Liver (tissue), 9 donors: ENCODE results near the gene TMEM116. TPM values are rescaled to one million over a fixed set of nuclear protein-coding genes. Genes with fewer than 3 reads are reported as not detected.

Experiments used
- DNase-seq: peaks from one replicate; pipeline ENCODE4 v3.0.0-alpha.2; 2017; ENCODE audit warnings: low spot score
- H3K27ac ChIP-seq, 2 donors: one replicate each; pipeline ENCODE4 v1.7.0; 2013; ENCODE audit warnings: inconsistent platforms in 2 of 2, low read length in 2 of 2, control low read depth in 1 of 2, low read depth in 1 of 2, mild to moderate bottlenecking in 1 of 2
- H3K27me3 ChIP-seq, 4 donors: one replicate each; pipeline versions ENCODE4 v1.6.1 to v1.7.0; 2013; ENCODE audit warnings: low read length in 3 of 4, inconsistent platforms in 1 of 4, mild to moderate bottlenecking in 1 of 4, moderate library complexity in 1 of 4; ENCODE audit not compliant: control insufficient read depth in 4 of 4, insufficient read depth in 4 of 4
- H3K36me3 ChIP-seq, 4 donors: one replicate each; pipeline versions ENCODE4 v1.6.1 to v1.7.0; 2013; ENCODE audit warnings: low read length in 3 of 4, mild to moderate bottlenecking in 3 of 4, low read depth in 1 of 4, moderate library complexity in 1 of 4; ENCODE audit not compliant: control insufficient read depth in 4 of 4, insufficient read depth in 3 of 4
- H3K4me1 ChIP-seq, 4 donors: one replicate each; pipeline versions ENCODE4 v1.6.1 to v1.7.0; 2013; ENCODE audit warnings: low read length in 3 of 4, mild to moderate bottlenecking in 3 of 4, moderate library complexity in 1 of 4; ENCODE audit not compliant: control insufficient read depth in 4 of 4, insufficient read depth in 4 of 4
- H3K4me3 ChIP-seq, 3 donors: one replicate each; pipeline versions ENCODE4 v1.6.1 to v1.7.0; 2013; ENCODE audit warnings: low read length in 3 of 3, control low read depth in 1 of 3, low read depth in 1 of 3, mild to moderate bottlenecking in 1 of 3
- H3K9ac ChIP-seq, 2 donors: one replicate each; pipeline ENCODE4 v1.7.0; 2013; ENCODE audit warnings: low read length in 2 of 2, mild to moderate bottlenecking in 2 of 2, moderate library complexity in 2 of 2, control low read depth in 1 of 2, low read depth in 1 of 2
- H3K9me3 ChIP-seq, 4 donors: one replicate each; pipeline versions ENCODE4 v1.6.1 to v1.7.0; 2013; ENCODE audit warnings: low read length in 3 of 4; ENCODE audit not compliant: control insufficient read depth in 4 of 4
- ATF3 ChIP-seq: IDR thresholded peaks from 2 replicates; pipeline ENCODE4 v1.6.1; 2016; ENCODE audit warnings: antibody characterized with exemption
- FOXA1 ChIP-seq: IDR thresholded peaks from 2 replicates; pipeline ENCODE4 v1.6.1; 2016; ENCODE audit warnings: antibody characterized with exemption
- GABPA ChIP-seq, 2 donors: IDR thresholded peaks in 1 of 2; conservative IDR thresholded peaks in 1 of 2; 2 replicates each; pipeline ENCODE4 v1.6.1; 2016; ENCODE audit warnings: antibody characterized with exemption in 2 of 2, mild to moderate bottlenecking in 1 of 2, moderate library complexity in 1 of 2
- HNF4G ChIP-seq: IDR thresholded peaks from 2 replicates; pipeline ENCODE4 v1.6.1; 2016; ENCODE audit warnings: antibody characterized with exemption
- MAX ChIP-seq: IDR thresholded peaks from 2 replicates; pipeline ENCODE4 v1.6.1; 2016; ENCODE audit warnings: antibody characterized with exemption
- NR2F2 ChIP-seq: IDR thresholded peaks from 2 replicates; pipeline ENCODE4 v1.6.1; 2016; ENCODE audit warnings: antibody characterized with exemption
- RAD21 ChIP-seq, 2 donors: IDR thresholded peaks; 2 replicates each; pipeline ENCODE4 v1.6.1; 2016; ENCODE audit warnings: antibody characterized with exemption in 2 of 2, mild to moderate bottlenecking in 2 of 2
- REST ChIP-seq: IDR thresholded peaks from 2 replicates; pipeline ENCODE4 v1.6.1; 2016; ENCODE audit warnings: antibody characterized with exemption, mild to moderate bottlenecking
- RXRA ChIP-seq, 2 donors: IDR thresholded peaks; 2 replicates each; pipeline ENCODE4 v1.6.1; 2017 to 2018; ENCODE audit warnings: antibody characterized with exemption in 2 of 2, mild to moderate bottlenecking in 1 of 2
- TAF1 ChIP-seq: conservative IDR thresholded peaks from 2 replicates; pipeline ENCODE4 v1.6.1; 2016; ENCODE audit warnings: antibody characterized with exemption, mild to moderate bottlenecking
- YY1 ChIP-seq: IDR thresholded peaks from 2 replicates; pipeline ENCODE4 v1.6.1; 2016; ENCODE audit warnings: antibody characterized with exemption, mild to moderate bottlenecking
- ZBTB33 ChIP-seq: IDR thresholded peaks from 2 replicates; pipeline ENCODE4 v1.6.1; 2016; ENCODE audit warnings: antibody characterized with exemption
- WGBS: extraction: QIAGEN DNeasy Blood & Tissue Kit; methylation state at CpG from one replicate; pipeline ENCODE4 v1.1.7; 2013; 5-methylcytosine and 5-hydroxymethylcytosine counted together
- polyA plus RNA-seq, 2 donors: library from polyadenylated mRNA; stranded (reverse) in 1 of 2; unstranded in 1 of 2; fragments of 200-250 nt in 1 of 2; fragments of >200 nt in 1 of 2; fragmentation: Nextera tagmentation in 1 of 2; extraction: Ambion mirVana in 1 of 2; gene quantifications; one replicate each; pipeline versions ENCODE4 v1.2.1 to v1.2.3, GENCODE V29; 2013 to 2015
- total RNA-seq, 2 donors: library from RNA; depleted of rRNA; stranded (reverse); fragments of >200 nt; gene quantifications; one replicate each; pipeline ENCODE4 v1.2.3, GENCODE V29; 2014
- donor health status: healthy.
- donor health status: healthy.
- donor health status: healthy.
- donor health status: healthy.
- donor health status: healthy.

TMEM116 gene
- total and polyA plus RNA-seq, 4 donors: 4.9 to 11.6 (median 6.6) TPM

- WGBS: 80% methylated on average over 5 of the region's 5 CpGs
- Histone ChIP-seq H3K9ac (no peak overlapping the region), H3K36me3 (no peaks in the 10 kb centered on the region), H3K4me1 (no peaks in the 10 kb centered on the region), H3K27me3 (no peaks in the 10 kb centered on the region), H3K4me3 (no peak overlapping the region), H3K27ac (no peak overlapping the region), H3K9me3 (no peaks in the 10 kb centered on the region)
- DNase-seq: no peak
- TF ChIP-seq REST (no peak), GABPA (IDR thresholded peaks at IDR 0.05 in 1 of 2, conservative IDR thresholded peaks at IDR 0.05 in 1 of 2) (no peak), TAF1 (no peak), ZBTB33 (no peak), HNF4G (no peak), NR2F2 (no peak), MAX (no peak), RXRA (IDR thresholded peaks at IDR 0.05) (no peak), ATF3 (no peak), RAD21 (IDR thresholded peaks at IDR 0.05) (no peak), YY1 (no peak), FOXA1 (no peak)
Measured at GRCh38 chr12:111942557-111942956, 70.4 kb downstream of the TMEM116 start.

GRCh38 chr12:111937429-111937828, 75.5 kb downstream of the TMEM116 start:
- Histone ChIP-seq H3K4me1 (no peaks in the 10 kb centered on the region), H3K36me3 (peaks cover 0 to under 1% (median 0%) of the 10 kb centered on the region in 4 donors), H3K4me3 (no peak overlapping the region), H3K27me3 (no peaks in the 10 kb centered on the region), H3K9ac (no peak overlapping the region), H3K27ac (no peak overlapping the region), H3K9me3 (no peaks in the 10 kb centered on the region)
- TF ChIP-seq RAD21 (IDR thresholded peaks at IDR 0.05) (no peak), HNF4G (no peak), GABPA (IDR thresholded peaks at IDR 0.05 in 1 of 2, conservative IDR thresholded peaks at IDR 0.05 in 1 of 2) (no peak), MAX (no peak), ATF3 (no peak)
- no peak for DNase-seq
- WGBS: 96% methylated on average over 1 of the region's 1 CpG
